ENCODE results near the gene SCYL1. TPM values are rescaled to one million over a fixed set of nuclear protein-coding genes. Genes with fewer than 3 reads are reported as not detected.

SCYL1 gene
- total RNA-seq, 4 donors from 2014 or later: 70.6 to 97.6 (median 89.2) TPM

DNA sequence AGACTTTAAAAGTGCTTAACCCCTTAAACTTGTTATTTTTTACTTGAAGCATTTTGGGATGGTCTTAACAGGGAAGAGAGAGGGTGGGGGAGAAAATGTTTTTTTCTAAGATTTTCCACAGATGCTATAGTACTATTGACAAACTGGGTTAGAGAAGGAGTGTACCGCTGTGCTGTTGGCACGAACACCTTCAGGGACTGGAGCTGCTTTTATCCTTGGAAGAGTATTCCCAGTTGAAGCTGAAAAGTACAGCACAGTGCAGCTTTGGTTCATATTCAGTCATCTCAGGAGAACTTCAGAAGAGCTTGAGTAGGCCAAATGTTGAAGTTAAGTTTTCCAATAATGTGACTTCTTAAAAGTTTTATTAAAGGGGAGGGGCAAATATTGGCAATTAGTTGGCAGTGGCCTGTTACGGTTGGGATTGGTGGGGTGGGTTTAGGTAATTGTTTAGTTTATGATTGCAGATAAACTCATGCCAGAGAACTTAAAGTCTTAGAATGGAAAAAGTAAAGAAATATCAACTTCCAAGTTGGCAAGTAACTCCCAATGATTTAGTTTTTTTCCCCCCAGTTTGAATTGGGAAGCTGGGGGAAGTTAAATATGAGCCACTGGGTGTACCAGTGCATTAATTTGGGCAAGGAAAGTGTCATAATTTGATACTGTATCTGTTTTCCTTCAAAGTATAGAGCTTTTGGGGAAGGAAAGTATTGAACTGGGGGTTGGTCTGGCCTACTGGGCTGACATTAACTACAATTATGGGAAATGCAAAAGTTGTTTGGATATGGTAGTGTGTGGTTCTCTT lies 23.2 kb upstream of the SCYL1 start:
- peaks cover 34 to 55% of the 10 kb centered on the region in 2 donors for H3K36me3 ChIP-seq

DNA sequence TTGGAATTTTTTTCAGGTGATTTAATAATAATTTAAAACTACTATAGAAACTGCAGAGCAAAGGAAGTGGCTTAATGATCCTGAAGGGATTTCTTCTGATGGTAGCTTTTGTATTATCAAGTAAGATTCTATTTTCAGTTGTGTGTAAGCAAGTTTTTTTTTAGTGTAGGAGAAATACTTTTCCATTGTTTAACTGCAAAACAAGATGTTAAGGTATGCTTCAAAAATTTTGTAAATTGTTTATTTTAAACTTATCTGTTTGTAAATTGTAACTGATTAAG lies 22.7 kb upstream of the SCYL1 start:
- TF ChIP-seq POLR2AphosphoS5 (IDR thresholded peaks at IDR 0.05) (no peak), EP300 (IDR thresholded peaks at IDR 0.05) (no peak), POLR2A (IDR thresholded peaks at IDR 0.05) (no peak)
- TF ChIP-seq, protein P1, sequence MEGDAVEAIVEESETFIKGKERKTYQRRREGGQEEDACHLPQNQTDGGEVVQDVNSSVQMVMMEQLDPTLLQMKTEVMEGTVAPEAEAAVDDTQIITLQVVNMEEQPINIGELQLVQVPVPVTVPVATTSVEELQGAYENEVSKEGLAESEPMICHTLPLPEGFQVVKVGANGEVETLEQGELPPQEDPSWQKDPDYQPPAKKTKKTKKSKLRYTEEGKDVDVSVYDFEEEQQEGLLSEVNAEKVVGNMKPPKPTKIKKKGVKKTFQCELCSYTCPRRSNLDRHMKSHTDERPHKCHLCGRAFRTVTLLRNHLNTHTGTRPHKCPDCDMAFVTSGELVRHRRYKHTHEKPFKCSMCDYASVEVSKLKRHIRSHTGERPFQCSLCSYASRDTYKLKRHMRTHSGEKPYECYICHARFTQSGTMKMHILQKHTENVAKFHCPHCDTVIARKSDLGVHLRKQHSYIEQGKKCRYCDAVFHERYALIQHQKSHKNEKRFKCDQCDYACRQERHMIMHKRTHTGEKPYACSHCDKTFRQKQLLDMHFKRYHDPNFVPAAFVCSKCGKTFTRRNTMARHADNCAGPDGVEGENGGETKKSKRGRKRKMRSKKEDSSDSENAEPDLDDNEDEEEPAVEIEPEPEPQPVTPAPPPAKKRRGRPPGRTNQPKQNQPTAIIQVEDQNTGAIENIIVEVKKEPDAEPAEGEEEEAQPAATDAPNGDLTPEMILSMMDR (IDR thresholded peaks at IDR 0.05): no peak
- Histone ChIP-seq H3K27ac (peak overlapping the region; percentile 96 to 100 (median 98)), H3K27me3 (no peaks in the 10 kb centered on the region), H3K4me3 (peak overlapping the region; percentile 74 to 97), H3K4me1 (peaks cover 7 to 30% (median 7%) of the 10 kb centered on the region in 3 donors), H3K36me3 (peaks cover 34 to 58% of the 10 kb centered on the region in 2 donors), H3K9me3 (no peaks in the 10 kb centered on the region)
- ATAC-seq: no peak

More for the DNA sequence above, 23.2 kb upstream of the SCYL1 start:
- peaks cover 3 to 30% (median 7%) of the 10 kb centered on the region in 3 donors for H3K4me1 ChIP-seq
- no peak for ATAC-seq
- H3K27ac ChIP-seq: peak overlapping the region; percentile 96 to 100 (median 98)
- H3K9me3 ChIP-seq: no peaks in the 10 kb centered on the region
- H3K27me3 ChIP-seq: no peaks in the 10 kb centered on the region
- H3K4me3 ChIP-seq: peak overlapping the region; percentile 74 to 97
- WGBS, 2 donors (ENCODE audit: low coverage in 1 of 2): 0% methylated on average over 3 of the region's 3 CpGs
- TF ChIP-seq, protein P1 (IDR thresholded peaks at IDR 0.05): peak in 1 of 4 experiments; percentile 7
- TF ChIP-seq POLR2AphosphoS5 (IDR thresholded peaks at IDR 0.05) (peak; percentile 85), POLR2A (IDR thresholded peaks at IDR 0.05) (peak; percentile 27 to 68), EP300 (IDR thresholded peaks at IDR 0.05) (no peak)

DNA sequence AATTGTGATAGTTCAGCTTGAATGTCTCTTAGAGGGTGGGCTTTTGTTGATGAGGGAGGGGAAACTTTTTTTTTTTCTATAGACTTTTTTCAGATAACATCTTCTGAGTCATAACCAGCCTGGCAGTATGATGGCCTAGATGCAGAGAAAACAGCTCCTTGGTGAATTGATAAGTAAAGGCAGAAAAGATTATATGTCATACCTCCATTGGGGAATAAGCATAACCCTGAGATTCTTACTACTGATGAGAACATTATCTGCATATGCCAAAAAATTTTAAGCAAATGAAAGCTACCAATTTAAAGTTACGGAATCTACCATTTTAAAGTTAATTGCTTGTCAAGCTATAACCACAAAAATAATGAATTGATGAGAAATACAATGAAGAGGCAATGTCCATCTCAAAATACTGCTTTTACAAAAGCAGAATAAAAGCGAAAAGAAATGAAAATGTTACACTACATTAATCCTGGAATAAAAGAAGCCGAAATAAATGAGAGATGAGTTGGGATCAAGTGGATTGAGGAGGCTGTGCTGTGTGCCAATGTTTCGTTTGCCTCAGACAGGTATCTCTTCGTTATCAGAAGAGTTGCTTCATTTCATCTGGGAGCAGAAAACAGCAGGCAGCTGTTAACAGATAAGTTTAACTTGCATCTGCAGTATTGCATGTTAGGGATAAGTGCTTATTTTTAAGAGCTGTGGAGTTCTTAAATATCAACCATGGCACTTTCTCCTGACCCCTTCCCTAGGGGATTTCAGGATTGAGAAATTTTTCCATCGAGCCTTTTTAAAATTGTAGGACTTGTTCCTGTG lies 22.1 kb upstream of the SCYL1 start:
- Histone ChIP-seq H3K4me1 (peaks cover 7 to 36% (median 7%) of the 10 kb centered on the region in 3 donors), H3K27ac (peak overlapping the region; percentile 90 to 100 (median 97)), H3K4me3 (peak overlapping the region; percentile 74 to 97), H3K36me3 (peaks cover 34 to 58% of the 10 kb centered on the region in 2 donors), H3K9me3 (no peaks in the 10 kb centered on the region), H3K27me3 (no peaks in the 10 kb centered on the region)
- WGBS, 2 donors (ENCODE audit: low coverage in 1 of 2): 0 to 2% methylated on average over 6 of the region's 6 CpGs
- TF ChIP-seq EP300 (IDR thresholded peaks at IDR 0.05) (no peak), POLR2A (IDR thresholded peaks at IDR 0.05) (peak; percentile 72 to 77), POLR2AphosphoS5 (IDR thresholded peaks at IDR 0.05) (peak; percentile 97)
- no peak for ATAC-seq

DNA sequence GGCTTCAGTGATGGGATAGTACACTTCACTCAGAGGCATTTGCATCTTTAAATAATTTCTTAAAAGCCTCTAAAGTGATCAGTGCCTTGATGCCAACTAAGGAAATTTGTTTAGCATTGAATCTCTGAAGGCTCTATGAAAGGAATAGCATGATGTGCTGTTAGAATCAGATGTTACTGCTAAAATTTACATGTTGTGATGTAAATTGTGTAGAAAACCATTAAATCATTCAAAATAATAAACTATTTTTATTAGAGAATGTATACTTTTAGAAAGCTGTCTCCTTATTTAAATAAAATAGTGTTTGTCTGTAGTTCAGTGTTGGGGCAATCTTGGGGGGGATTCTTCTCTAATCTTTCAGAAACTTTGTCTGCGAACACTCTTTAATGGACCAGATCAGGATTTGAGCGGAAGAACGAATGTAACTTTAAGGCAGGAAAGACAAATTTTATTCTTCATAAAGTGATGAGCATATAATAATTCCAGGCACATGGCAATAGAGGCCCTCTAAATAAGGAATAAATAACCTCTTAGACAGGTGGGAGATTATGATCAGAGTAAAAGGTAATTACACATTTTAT lies 21.4 kb upstream of the SCYL1 start:
- WGBS, 2 donors (ENCODE audit: low coverage in 1 of 2): 0% methylated on average over 3 of the region's 3 CpGs
- TF ChIP-seq, protein P1 (IDR thresholded peaks at IDR 0.05): no peak
- TF ChIP-seq POLR2A (IDR thresholded peaks at IDR 0.05): peak in 1 of 2 donors; percentile 32
- no peak for ATAC-seq
- peak overlapping the region; percentile 74 to 97 for H3K4me3 ChIP-seq
- no peaks in the 10 kb centered on the region for H3K9me3 ChIP-seq
- peaks cover 7 to 40% (median 7%) of the 10 kb centered on the region in 3 donors for H3K4me1 ChIP-seq
- no peaks in the 10 kb centered on the region for H3K27me3 ChIP-seq
- H3K36me3 ChIP-seq: peaks cover 34 to 58% of the 10 kb centered on the region in 2 donors
- H3K27ac ChIP-seq: peak overlapping the region; percentile 90 to 100 (median 97)
